ENCODE measurements around the gene EMSY. TPM values are rescaled to one million over a fixed set of nuclear protein-coding genes. Genes with fewer than 3 reads are reported as not detected.
A peak's percentile ranks its signal among the peaks of the same experiment; 100 is the strongest.
"Not testable (repeated sequence)": the region's sequence is repeated elsewhere in the genome, so short reads cannot be mapped to it uniquely, and the experiment has no call there.

The EMSY gene
- 30.4 and 34.8 TPM in 2 replicates for total RNA-seq

GRCh38 chr11:76444384-76445120 lies at the start of gene EMSY:
Gene EMSY, plus strand, starts transcription at chr11:76445018. Its CDS starts 1,921 bp downstream, at chr11:76446939.
- H3K4me1 Mint-ChIP-seq (ENCODE audit: low read depth): peaks cover 36% of the 10 kb centered on the region
- no peaks in the 10 kb centered on the region for H3K27me3 Mint-ChIP-seq (ENCODE audit: insufficient read depth)
- H3K27ac Mint-ChIP-seq: peak within 1 kb of the TSS; percentile 96
- peaks cover 22% of the 10 kb centered on the region for H3K36me3 Mint-ChIP-seq (ENCODE audit: low read depth)
- H3K9me3 Mint-ChIP-seq: no peaks in the 10 kb centered on the region
- intact Hi-C loops (cut with micrococcal nuclease): loop anchor here (1.0 to 10.0 kb wide), 15 partner anchors 20 to 1696 kb away; partner anchors contain the start of genes AAMDC, ACER3, CAPN5 and GVQW3
- peak within 1 kb of the TSS; percentile 98 for H3K4me3 Mint-ChIP-seq
- peak; percentile 91 for DNase-seq (ENCODE audit: low spot score)

GRCh38 chr11:76395296-76395695 lies 49.5 kb upstream of the EMSY start:
- no peaks in the 10 kb centered on the region for H3K4me1 Mint-ChIP-seq (ENCODE audit: low read depth)
- intact Hi-C loops (cut with micrococcal nuclease): no loop called here
- no peaks in the 10 kb centered on the region for H3K36me3 Mint-ChIP-seq (ENCODE audit: low read depth)
- H3K27me3 Mint-ChIP-seq (ENCODE audit: insufficient read depth): peaks cover 11% of the 10 kb centered on the region
- no peaks in the 10 kb centered on the region for H3K9me3 Mint-ChIP-seq
- no peak overlapping the region for H3K27ac Mint-ChIP-seq
- H3K4me3 Mint-ChIP-seq: no peak overlapping the region
- no peak for DNase-seq (ENCODE audit: low spot score)

GRCh38 chr11:76397383-76397782 lies 47.4 kb upstream of the EMSY start:
- DNase-seq (ENCODE audit: low spot score): no peak
- Mint-ChIP-seq H3K36me3 (ENCODE audit: low read depth) (no peaks in the 10 kb centered on the region), H3K4me1 (ENCODE audit: low read depth) (no peaks in the 10 kb centered on the region), H3K4me3 (no peak overlapping the region), H3K9me3 (no peaks in the 10 kb centered on the region), H3K27me3 (ENCODE audit: insufficient read depth) (peaks cover 12% of the 10 kb centered on the region), H3K27ac (no peak overlapping the region)
- intact Hi-C loops (cut with micrococcal nuclease): no loop called here

- Mint-ChIP-seq H3K4me1 (ENCODE audit: low read depth) (no peaks in the 10 kb centered on the region), H3K4me3 (no peak overlapping the region), H3K27me3 (ENCODE audit: insufficient read depth) (peaks cover 4% of the 10 kb centered on the region), H3K27ac (no peak overlapping the region), H3K36me3 (ENCODE audit: low read depth) (no peaks in the 10 kb centered on the region), H3K9me3 (no peaks in the 10 kb centered on the region)
- no peak for DNase-seq (ENCODE audit: low spot score)
- intact Hi-C loops (cut with micrococcal nuclease): no loop called here
Measured at GRCh38 chr11:76400967-76401366, 43.9 kb upstream of the EMSY start.

- H3K27me3 Mint-ChIP-seq (ENCODE audit: insufficient read depth); intact Hi-C loops (cut with micrococcal nuclease); DNase-seq (ENCODE audit: low spot score); H3K9me3 Mint-ChIP-seq; H3K4me1 Mint-ChIP-seq (ENCODE audit: low read depth); H3K36me3 Mint-ChIP-seq (ENCODE audit: low read depth); H3K27ac Mint-ChIP-seq; H3K4me3 Mint-ChIP-seq: not testable (repeated sequence)
Measured at GRCh38 chr11:76401484-76401883, 43.3 kb upstream of the EMSY start.

GRCh38 chr11:76406359-76406758 lies 38.5 kb upstream of the EMSY start:
- Mint-ChIP-seq H3K4me3 (no peak overlapping the region), H3K27ac (no peak overlapping the region), H3K4me1 (ENCODE audit: low read depth) (peaks cover 6% of the 10 kb centered on the region), H3K36me3 (ENCODE audit: low read depth) (no peaks in the 10 kb centered on the region), H3K9me3 (no peaks in the 10 kb centered on the region), H3K27me3 (ENCODE audit: insufficient read depth) (peaks cover 7% of the 10 kb centered on the region)
- intact Hi-C loops (cut with micrococcal nuclease): no loop called here
- no peak for DNase-seq (ENCODE audit: low spot score)

GRCh38 chr11:76408171-76408965 lies 36.5 kb upstream of the EMSY start:
- Mint-ChIP-seq H3K27ac (no peak overlapping the region), H3K9me3 (no peaks in the 10 kb centered on the region), H3K4me3 (no peak overlapping the region), H3K27me3 (ENCODE audit: insufficient read depth) (peaks cover 8% of the 10 kb centered on the region), H3K4me1 (ENCODE audit: low read depth) (peaks cover 6% of the 10 kb centered on the region), H3K36me3 (ENCODE audit: low read depth) (no peaks in the 10 kb centered on the region)
- intact Hi-C loops (cut with micrococcal nuclease): no loop called here
- no peak for DNase-seq (ENCODE audit: low spot score)

GRCh38 chr11:76410851-76411357 lies 33.9 kb upstream of the EMSY start:
- Mint-ChIP-seq H3K4me3 (no peak overlapping the region), H3K4me1 (ENCODE audit: low read depth) (peaks cover 6% of the 10 kb centered on the region), H3K9me3 (no peaks in the 10 kb centered on the region), H3K27ac (no peak overlapping the region), H3K27me3 (ENCODE audit: insufficient read depth) (peaks cover 13% of the 10 kb centered on the region), H3K36me3 (ENCODE audit: low read depth) (no peaks in the 10 kb centered on the region)
- no peak for DNase-seq (ENCODE audit: low spot score)
- intact Hi-C loops (cut with micrococcal nuclease): no loop called here

- no peak overlapping the region for H3K4me3 Mint-ChIP-seq
- no peaks in the 10 kb centered on the region for H3K9me3 Mint-ChIP-seq
- H3K27ac Mint-ChIP-seq: no peak overlapping the region
- peaks cover 23% of the 10 kb centered on the region for H3K27me3 Mint-ChIP-seq (ENCODE audit: insufficient read depth)
- H3K4me1 Mint-ChIP-seq (ENCODE audit: low read depth): no peaks in the 10 kb centered on the region
- no peak for DNase-seq (ENCODE audit: low spot score)
- H3K36me3 Mint-ChIP-seq (ENCODE audit: low read depth): no peaks in the 10 kb centered on the region
- intact Hi-C loops (cut with micrococcal nuclease): no loop called here
Measured at GRCh38 chr11:76415073-76415472, 29.7 kb upstream of the EMSY start.

GRCh38 chr11:76419896-76420295 lies 24.9 kb upstream of the EMSY start:
- Mint-ChIP-seq H3K4me1 (ENCODE audit: low read depth) (peaks cover 19% of the 10 kb centered on the region), H3K27ac (no peak overlapping the region), H3K4me3 (no peak overlapping the region), H3K9me3 (no peaks in the 10 kb centered on the region), H3K36me3 (ENCODE audit: low read depth) (no peaks in the 10 kb centered on the region), H3K27me3 (ENCODE audit: insufficient read depth) (peaks cover 12% of the 10 kb centered on the region)
- intact Hi-C loops (cut with micrococcal nuclease): no loop called here
- DNase-seq (ENCODE audit: low spot score): no peak

GRCh38 chr11:76424379-76424778 lies 20.4 kb upstream of the EMSY start:
- Mint-ChIP-seq H3K4me1 (ENCODE audit: low read depth) (peaks cover 23% of the 10 kb centered on the region), H3K27ac (peak overlapping the region; percentile 8), H3K9me3 (no peaks in the 10 kb centered on the region), H3K36me3 (ENCODE audit: low read depth) (no peaks in the 10 kb centered on the region), H3K4me3 (no peak overlapping the region), H3K27me3 (ENCODE audit: insufficient read depth) (peaks cover 5% of the 10 kb centered on the region)
- intact Hi-C loops (cut with micrococcal nuclease): loop anchor here (1.0 kb wide), 2 partner anchors 20 to 44 kb away; no protein-coding TSS in a partner anchor
- DNase-seq (ENCODE audit: low spot score): no peak

GRCh38 chr11:76424891-76425290 lies 19.9 kb upstream of the EMSY start:
- Mint-ChIP-seq H3K36me3 (ENCODE audit: low read depth) (no peaks in the 10 kb centered on the region), H3K27ac (no peak overlapping the region), H3K9me3 (no peaks in the 10 kb centered on the region), H3K4me3 (no peak overlapping the region), H3K4me1 (ENCODE audit: low read depth) (peaks cover 23% of the 10 kb centered on the region), H3K27me3 (ENCODE audit: insufficient read depth) (peaks cover 6% of the 10 kb centered on the region)
- no peak for DNase-seq (ENCODE audit: low spot score)
- intact Hi-C loops (cut with micrococcal nuclease): loop anchor here (1.0 kb wide), 2 partner anchors 19 to 45 kb away; no protein-coding TSS in a partner anchor

- Mint-ChIP-seq H3K4me1 (ENCODE audit: low read depth) (peaks cover 23% of the 10 kb centered on the region), H3K4me3 (no peak overlapping the region), H3K27ac (no peak overlapping the region), H3K36me3 (ENCODE audit: low read depth) (no peaks in the 10 kb centered on the region), H3K27me3 (ENCODE audit: insufficient read depth) (peaks cover 7% of the 10 kb centered on the region), H3K9me3 (no peaks in the 10 kb centered on the region)
- intact Hi-C loops (cut with micrococcal nuclease): no loop called here
- no peak for DNase-seq (ENCODE audit: low spot score)
Measured at GRCh38 chr11:76426660-76427059, 18.2 kb upstream of the EMSY start.
